ENCODE results near the gene TRAF7. TPM values are rescaled to one million over a fixed set of nuclear protein-coding genes. Genes with fewer than 3 reads are reported as not detected.

Gene TRAF7
- total RNA-seq, 2 experiments from 2014 or later = 53.6 to 82.3 TPM

DNA sequence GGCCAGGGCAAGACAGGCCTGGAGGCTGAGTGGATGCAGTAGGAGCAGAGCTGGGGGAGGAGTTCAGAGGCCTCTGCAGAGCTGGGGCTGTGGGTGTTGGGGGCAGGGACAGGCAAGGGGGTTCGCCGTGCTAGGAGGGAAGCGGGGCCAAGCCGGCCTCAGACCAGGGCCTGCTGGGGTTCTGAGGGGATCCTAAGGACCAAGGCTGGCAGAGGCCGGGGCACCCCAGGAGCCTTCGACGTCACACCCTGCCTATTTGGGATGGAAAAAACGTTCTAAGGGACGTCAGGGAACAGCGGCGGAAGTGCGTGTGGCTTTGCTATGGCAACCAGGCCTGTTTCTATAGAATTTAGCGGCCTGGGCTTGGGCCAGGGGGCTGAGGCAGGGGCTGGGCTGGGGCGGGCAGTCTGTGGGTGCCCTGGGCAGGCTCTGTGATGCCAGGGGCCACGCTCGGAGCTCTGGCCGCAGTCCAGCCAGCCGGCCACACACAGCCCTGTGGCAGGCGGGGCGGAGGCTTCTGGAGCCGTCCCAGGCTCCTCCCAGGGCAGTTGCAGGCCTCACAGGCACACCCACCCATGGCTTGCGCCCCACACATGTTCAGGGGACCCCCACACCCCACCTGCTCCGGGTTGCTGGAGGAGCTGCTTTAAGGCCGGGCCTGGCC lies 3.7 kb downstream of the TRAF7 start:
- Histone ChIP-seq H3K4me3 (ENCODE audit: low read depth, low read length, poor library complexity, severe bottlenecking) (no peak overlapping the region), H3K9me2 (ENCODE audit: insufficient read depth, low read length) (no peaks in the 10 kb centered on the region), H3K79me2 (ENCODE audit: insufficient read depth, low read depth, low read length) (peaks cover 47% of the 10 kb centered on the region), H3K36me3 (ENCODE audit: insufficient read depth, low read length) (peaks cover 44% of the 10 kb centered on the region), H3K4me2 (ENCODE audit: low read length) (no peak overlapping the region; the same call in 1 of the 2 replicates), H3K27ac (ENCODE audit: low read depth, low read length, poor library complexity, severe bottlenecking) (no peak overlapping the region), H3K4me1 (ENCODE audit: insufficient read depth, low read length, poor library complexity, severe bottlenecking) (peaks cover 10% of the 10 kb centered on the region), H2AFZ (ENCODE audit: low read length) (no peak overlapping the region), H3K9me3 (ENCODE audit: low read length) (0 out of 2 replicates have a peak, but pooled peaks cover 8% of the 10 kb centered on the region), H4K20me1 (ENCODE audit: insufficient read depth, low read length) (peaks cover 11% of the 10 kb centered on the region)
- CTCF ChIA-PET (ENCODE audit: unreplicated experiment) = interaction anchor here (0.6 kb wide), 1 partner anchor 95 kb away, joined by 3 read pairs; no protein-coding TSS in a partner anchor
- BruUV-seq (replicated peaks) = no TSS peak
- POLR2A ChIA-PET = interaction anchor here (1.0 kb wide), 1 partner anchor 19 kb away, joined by 3 read pairs; no protein-coding TSS in a partner anchor
- no peak for TF ChIP-seq EZH2phosphoT487 (IDR thresholded peaks at IDR 0.05; ENCODE audit: borderline replicate concordance, low read depth, low read length)
- TF ChIP-seq, protein P1, sequence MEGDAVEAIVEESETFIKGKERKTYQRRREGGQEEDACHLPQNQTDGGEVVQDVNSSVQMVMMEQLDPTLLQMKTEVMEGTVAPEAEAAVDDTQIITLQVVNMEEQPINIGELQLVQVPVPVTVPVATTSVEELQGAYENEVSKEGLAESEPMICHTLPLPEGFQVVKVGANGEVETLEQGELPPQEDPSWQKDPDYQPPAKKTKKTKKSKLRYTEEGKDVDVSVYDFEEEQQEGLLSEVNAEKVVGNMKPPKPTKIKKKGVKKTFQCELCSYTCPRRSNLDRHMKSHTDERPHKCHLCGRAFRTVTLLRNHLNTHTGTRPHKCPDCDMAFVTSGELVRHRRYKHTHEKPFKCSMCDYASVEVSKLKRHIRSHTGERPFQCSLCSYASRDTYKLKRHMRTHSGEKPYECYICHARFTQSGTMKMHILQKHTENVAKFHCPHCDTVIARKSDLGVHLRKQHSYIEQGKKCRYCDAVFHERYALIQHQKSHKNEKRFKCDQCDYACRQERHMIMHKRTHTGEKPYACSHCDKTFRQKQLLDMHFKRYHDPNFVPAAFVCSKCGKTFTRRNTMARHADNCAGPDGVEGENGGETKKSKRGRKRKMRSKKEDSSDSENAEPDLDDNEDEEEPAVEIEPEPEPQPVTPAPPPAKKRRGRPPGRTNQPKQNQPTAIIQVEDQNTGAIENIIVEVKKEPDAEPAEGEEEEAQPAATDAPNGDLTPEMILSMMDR (conservative IDR thresholded peaks at IDR 0.05; ENCODE audit: low read length) = no peak
- no peak for DNase-seq (ENCODE audit: low spot score)
- intact Hi-C loops (cut with micrococcal nuclease; ENCODE audit: unreplicated experiment) = loop anchor here (10.0 kb wide), 1 partner anchor 265 kb away; the partner anchor contains the start of gene CCNF

- Histone ChIP-seq H3K4me1 (ENCODE audit: insufficient read depth, low read length, poor library complexity, severe bottlenecking) (peaks cover 10% of the 10 kb centered on the region), H3K4me3 (ENCODE audit: low read depth, low read length, poor library complexity, severe bottlenecking) (no peak overlapping the region), H3K79me2 (ENCODE audit: insufficient read depth, low read depth, low read length) (peaks cover 38% of the 10 kb centered on the region), H2AFZ (ENCODE audit: low read length) (no peak overlapping the region), H3K9me2 (ENCODE audit: insufficient read depth, low read length) (no peaks in the 10 kb centered on the region), H3K4me2 (ENCODE audit: low read length) (no peak overlapping the region), H3K27ac (ENCODE audit: low read depth, low read length, poor library complexity, severe bottlenecking) (no peak overlapping the region), H3K36me3 (ENCODE audit: insufficient read depth, low read length) (peaks cover 48% of the 10 kb centered on the region), H4K20me1 (ENCODE audit: insufficient read depth, low read length) (peaks cover 7% of the 10 kb centered on the region; the same call in 1 of the 2 replicates), H3K9me3 (ENCODE audit: low read length) (0 out of 2 replicates have a peak, but pooled peaks cover 8% of the 10 kb centered on the region)
- BruUV-seq (replicated peaks) = no TSS peak
- ChIA-PET CTCF (ENCODE audit: unreplicated experiment) (no interaction called here), POLR2A (no interaction called here)
- DNase-seq (ENCODE audit: low spot score) = no peak
- intact Hi-C loops (cut with micrococcal nuclease; ENCODE audit: unreplicated experiment) = no loop called here
- TF ChIP-seq, protein P1 (conservative IDR thresholded peaks at IDR 0.05; ENCODE audit: low read length) = no peak
- no peak for TF ChIP-seq EZH2phosphoT487 (IDR thresholded peaks at IDR 0.05; ENCODE audit: borderline replicate concordance, low read depth, low read length)
Measured at GRCh38 chr16:2160915-2161551, 5.5 kb downstream of the TRAF7 start.
